ENCODE data around the gene PMM2.
"Not testable (repeated sequence)": the region's sequence is repeated elsewhere in the genome, so short reads cannot be mapped to it uniquely, and the experiment has no call there.

PMM2 gene

DNA sequence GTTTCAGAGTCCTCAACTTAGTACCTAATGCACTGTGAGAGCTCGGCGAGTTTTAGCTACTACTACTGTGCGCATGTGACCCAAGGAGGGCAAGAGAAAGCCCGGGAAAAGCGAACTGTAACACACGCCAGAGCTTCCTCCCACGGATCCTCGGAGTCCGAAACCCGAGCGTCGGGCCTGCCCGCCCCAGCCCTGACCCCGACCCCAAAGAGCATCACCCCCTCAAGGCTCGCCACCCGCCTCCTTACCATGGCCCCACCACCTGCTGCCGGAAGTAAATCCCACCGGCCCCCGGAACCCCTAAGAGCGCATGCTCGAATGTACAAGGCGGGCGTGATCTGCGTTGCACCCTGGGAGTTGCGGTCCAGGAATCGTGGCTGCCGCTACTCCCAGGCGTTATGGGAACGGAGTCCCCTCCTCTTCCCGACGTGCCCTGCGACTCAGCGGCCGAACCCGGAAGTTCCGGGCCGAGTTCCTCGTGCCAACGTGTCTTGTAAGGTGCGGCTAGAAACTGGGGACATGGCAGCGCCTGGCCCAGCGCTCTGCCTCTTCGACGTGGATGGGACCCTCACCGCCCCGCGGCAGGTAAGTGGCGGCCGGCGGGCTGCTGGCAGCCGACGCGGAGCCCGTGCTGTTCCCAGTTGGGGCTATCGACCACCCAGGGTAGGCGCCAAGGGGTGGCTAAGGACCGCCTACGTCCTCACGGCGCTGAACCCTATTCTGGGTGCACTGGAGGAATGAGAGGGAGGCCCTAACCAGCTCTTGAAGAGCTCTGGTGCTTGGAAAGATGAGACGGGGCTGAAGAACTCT lies at the start of gene PMM2, which contains the start of gene TMEM186:
TSS of gene PMM2 (plus strand) at position 476 of the 810 bp plus-strand sequence. CDS start at position 520, 44 bp downstream.
TSS of gene TMEM186 (minus strand) at position 276 of the 810 bp plus-strand sequence. CDS start at position 251, 25 bp downstream.
- DNase-seq (ENCODE audit: low read depth in 2 of 2) = peak; percentile 91 to 94

DNA sequence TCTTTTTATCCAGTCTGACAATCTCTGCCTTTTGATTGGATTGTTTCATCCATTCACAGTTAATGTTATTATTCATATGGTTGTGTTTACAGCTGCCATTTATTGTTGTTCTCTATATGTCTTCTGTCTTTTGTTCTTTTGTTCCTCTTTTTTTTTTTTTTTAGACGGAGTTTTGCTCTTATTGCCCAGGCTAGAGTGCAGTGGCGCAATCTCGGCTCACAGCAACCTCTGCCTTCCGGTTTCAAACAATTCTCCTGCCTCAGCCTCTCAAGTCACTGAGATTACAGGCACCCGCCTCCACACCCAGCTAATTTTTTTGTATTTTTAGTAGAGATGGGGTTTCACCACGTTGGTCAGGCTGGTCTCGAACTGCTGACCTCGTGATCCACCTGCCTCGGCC lies 48.7 kb upstream of the PMM2 start:
- DNase-seq (ENCODE audit: low read depth in 2 of 2) = not testable (repeated sequence)

DNA sequence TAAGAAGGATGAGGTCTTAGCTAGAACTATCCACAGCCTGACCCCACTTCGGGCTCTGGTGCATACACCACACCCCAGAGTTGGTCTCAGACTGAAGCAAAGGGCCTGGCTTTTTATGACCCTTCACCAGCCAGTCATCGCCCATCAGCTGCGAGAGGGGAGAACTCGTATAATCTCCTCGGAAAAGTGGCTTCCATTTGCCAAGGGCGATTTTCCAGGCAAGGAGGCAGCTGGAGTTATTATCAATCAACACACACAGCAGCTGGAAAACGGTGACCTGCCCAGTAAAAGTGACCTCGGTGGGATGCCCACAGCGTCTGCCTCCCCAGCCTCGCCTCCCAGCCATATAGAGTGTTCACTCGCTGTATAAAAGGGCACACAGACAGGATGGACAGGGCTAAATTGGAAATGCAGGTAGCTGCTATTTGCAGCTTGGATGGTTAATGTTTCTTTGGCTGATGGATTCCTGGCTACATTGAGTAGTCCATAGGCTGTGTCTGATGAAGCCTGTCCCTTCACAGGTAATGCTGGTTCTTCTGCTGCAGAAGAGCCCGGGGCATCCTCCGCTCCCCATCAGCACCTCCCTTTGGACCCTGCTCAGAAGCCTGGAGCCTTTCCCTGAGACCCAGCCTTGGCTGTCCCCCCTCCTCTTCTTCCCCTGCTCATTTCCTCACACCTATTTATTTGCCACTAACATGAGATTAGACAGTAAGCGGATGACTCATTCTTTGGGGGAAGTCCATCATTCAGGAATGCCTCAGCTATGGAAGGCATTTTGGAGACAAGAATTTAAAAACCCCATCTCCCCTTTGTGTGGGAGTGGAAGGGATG lies 45.9 kb upstream of the PMM2 start:
- DNase-seq (ENCODE audit: low read depth in 2 of 2) = no peak

DNA sequence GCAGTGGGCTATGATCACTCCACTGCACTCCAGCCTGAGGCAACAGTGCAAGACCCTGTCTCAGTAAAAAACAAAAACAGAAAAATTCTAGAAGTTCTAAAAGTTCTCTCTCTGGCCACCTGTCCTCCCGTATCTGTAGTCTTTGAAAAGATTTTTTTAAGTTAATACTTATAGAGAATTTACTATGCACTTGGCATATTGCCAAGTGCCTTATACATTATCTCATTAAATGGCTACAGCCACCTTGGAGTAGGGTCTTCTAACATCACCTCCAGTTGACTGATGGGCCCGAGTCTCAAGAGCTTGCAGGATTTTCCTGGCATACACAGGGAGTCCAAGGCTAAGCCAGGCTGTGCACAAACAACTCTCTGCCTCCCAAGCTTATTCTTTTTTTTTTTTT lies 44.9 kb upstream of the PMM2 start:
- DNase-seq (ENCODE audit: low read depth in 2 of 2) = no peak

DNA sequence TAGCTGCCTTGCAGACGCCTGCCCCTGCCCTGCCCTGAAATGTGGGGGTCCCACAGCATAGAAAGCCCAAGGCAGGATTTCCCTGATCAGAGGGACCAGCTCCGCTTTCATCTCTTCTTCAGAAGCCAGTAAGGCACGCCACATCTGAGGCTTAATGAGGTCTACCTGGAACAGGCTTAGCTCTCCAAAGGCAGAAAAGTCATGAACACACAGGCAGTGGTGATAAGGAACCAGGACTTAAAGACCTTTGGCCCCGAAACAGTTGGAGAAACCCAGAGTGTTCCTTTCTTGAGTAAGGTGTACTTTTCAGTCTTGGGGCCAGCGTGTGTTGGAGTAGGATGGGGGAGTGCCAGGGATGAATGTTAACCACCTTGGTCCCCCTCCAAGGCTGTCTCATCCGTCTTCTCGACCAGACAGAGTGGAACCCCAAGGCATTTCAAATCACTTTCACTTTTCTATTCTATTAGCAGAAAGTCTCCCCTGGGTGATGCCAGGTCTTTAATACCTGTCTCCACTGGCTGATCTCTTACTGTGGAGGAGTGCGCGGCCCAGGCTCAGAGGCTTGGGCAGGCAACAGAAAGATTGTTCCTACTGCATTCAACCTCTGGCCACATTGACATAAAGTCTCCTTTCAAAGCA lies 44.1 kb upstream of the PMM2 start:
- no peak for DNase-seq (ENCODE audit: low read depth in 2 of 2)

DNA sequence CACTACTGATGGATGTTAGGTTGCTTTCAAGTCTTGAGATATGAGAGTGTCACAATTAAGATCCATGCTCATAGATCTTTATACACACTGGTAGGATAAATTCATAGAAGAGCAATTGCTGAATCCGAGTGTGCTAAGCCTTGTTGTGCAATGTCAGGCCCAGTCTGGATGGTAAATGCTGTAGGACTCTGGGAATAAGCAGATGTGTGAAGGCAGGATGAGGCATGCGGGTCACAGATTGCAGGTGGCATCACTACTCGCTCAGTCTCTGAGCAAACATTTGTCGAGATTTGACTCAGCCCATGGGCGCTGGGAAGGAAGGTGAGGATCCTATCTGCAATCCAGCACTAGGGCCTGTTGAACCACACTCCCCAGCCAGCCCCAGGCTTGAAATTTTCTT lies 40.9 kb upstream of the PMM2 start:
- no peak for DNase-seq (ENCODE audit: low read depth in 2 of 2)

DNA sequence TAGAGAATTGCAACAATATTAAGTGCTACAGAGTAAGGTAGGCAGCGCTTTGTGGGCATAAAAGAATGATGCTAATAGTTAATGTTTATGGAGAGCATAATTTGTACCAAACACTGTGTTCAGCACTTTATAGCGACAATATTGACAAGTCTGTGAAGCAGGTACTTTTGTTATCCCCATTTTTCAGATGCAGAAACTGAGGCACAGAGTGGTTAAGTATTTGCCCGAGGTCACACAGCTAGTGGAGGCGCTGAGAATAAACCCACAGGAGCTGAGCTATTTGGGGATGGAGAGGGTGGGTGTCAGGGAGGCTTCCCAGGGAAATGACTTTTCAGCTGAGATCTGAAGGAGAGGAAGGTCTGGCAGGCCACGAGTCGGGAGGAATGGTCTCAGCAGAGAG lies 39.6 kb upstream of the PMM2 start:
- DNase-seq (ENCODE audit: low read depth in 2 of 2) = no peak

DNA sequence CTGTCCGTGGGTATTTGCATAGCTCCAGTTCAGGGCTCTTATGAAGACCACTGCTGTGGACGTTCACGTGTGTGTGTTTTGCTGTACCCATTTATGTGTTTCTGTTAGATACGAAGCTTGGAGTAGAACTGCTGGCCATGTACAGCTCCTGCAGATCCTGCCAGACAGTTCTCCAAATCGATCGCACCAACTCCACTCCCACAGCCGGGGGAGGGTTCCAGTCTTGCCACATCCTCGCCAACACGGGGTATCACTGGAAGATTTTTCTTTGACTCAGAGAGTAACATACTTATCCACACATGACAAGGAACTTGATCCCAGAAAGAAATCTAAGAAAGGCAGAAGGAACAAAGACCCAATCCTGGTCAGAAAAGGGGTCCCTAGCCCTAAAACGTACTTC lies 37.6 kb upstream of the PMM2 start:
- no peak for DNase-seq (ENCODE audit: low read depth in 2 of 2)

DNA sequence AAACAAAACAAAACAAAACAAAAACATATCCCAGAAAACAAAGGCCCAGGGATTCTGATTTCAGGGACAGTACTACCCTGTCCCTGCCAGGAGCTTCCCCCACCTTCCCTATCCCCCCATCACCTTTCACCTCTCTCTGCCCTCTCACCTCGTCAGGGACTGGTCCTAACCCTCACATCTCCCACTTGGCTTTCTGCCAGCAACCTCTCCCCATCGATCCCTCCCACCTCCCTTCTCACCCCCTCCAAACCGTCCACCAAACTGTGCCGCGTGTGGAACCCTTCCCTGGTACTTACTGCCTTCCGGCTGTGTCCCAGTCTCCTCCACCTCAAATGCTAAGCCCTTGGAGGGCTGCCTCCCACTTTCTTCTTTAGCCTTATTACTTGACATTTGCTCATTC lies 36.6 kb upstream of the PMM2 start:
- DNase-seq (ENCODE audit: low read depth in 2 of 2) = no peak

DNA sequence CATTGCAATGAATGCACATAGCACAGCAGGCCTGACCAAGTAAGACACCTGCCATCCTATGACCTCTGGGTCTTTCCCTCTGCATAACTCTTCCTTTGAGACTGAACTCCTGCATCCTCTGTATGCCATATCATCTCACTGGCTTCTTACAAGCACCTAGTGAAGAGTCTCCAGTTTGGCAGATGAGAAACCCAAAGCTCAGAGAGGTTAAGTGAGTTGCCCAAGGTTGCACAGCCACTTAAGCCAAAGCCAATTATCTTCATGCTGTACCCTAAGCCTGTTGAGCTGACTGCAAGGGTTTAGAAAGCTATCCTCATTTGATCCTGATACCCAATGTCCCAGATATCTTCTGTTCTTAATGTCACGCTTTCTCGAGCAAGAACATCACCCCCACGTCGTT lies 35.4 kb upstream of the PMM2 start:
- no peak for DNase-seq (ENCODE audit: low read depth in 2 of 2)

DNA sequence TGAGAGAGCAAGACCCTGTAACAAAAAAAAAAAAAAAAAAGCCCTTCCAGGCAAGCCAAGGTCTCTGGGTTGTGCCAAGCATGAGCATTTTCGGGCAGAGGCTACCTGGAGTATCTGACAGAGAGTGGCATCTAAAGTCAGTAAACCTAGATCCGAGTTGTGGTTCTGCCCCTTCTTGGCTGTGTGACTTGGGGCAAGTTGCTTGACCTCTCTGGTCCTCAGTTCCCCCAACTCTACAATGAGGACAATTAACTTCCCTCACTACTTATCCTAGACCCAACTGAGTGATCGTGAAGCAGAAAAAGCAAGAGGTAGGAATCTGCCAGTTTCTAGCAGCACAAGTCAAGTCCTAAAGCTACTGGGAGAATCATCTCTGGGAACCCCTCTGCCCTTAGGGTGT lies 34.6 kb upstream of the PMM2 start:
- DNase-seq (ENCODE audit: low read depth in 2 of 2) = no peak

DNA sequence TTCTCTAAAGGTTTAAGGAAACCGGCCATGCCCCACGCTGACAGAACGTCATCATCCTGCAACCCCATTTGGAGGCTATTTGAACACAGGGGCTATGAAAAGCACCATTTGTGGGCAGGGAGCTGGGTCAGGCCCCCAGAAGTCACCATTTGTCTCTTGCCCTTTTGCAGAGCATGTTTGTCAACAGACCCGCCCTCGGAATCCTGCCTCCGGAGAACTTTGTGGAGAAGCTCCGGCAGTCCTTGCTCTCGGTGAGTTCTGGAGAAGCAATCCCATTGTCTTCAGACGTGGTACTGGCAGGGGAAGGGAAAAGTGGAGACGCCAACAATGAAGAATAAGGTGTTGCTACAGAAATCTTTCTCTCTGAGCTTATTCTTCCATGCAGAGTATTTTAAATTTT lies 33.7 kb upstream of the PMM2 start:
- no peak for DNase-seq (ENCODE audit: low read depth in 2 of 2)

DNA sequence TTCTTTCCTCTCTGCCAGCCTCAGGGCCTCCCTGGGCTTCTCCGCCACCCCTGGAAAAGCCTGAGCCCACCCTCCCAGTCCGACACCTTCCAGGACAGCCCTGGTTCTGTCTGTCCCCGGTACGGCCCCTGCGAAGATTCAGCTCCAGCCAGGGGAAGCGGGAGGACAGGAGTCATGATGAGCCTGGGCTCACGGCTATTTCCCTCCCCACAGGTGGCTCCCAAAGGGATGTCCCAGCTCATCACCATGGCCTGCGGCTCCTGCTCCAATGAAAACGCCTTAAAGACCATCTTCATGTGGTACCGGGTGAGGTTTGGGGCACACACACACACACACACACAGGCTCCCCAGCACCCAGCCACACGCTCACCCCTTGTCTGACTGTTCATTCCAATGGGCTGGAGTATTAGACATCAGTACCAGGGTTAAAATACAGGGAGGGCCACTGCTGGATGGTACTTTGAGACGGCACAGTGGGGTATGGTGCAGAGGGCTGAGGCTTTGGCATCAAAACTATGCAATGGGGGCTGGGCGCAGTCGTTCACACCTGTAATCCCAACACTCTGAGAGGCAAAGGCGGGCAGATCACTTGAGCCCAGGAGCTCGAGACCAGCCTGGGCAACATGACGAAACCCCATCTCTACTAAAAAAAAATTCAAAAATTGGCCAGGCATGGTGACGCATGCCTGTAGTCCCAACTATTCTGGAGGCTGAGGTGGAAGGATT lies 33.0 kb upstream of the PMM2 start:
- no peak for DNase-seq (ENCODE audit: low read depth in 2 of 2)

DNA sequence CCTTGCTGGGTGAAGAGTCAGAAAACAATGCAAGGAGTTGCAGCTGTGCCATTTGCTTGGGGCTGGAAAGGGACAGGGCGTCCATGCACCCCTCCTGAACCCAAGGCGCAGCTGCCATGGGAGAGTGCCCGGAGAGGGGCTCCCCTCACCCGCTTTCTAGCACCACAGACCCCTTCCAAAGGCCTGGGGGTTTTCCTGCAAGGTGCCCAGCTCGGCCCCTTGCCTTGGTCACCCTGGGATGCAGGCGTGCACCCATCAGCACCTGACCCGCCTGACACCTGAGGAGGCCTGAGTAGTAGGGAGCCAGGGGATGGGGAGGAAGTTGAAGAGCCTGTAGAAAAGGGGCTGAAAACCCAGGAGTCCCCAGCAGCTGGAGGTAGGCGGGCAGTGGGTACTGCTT lies 30.5 kb upstream of the PMM2 start:
- DNase-seq (ENCODE audit: low read depth in 2 of 2) = no peak

DNA sequence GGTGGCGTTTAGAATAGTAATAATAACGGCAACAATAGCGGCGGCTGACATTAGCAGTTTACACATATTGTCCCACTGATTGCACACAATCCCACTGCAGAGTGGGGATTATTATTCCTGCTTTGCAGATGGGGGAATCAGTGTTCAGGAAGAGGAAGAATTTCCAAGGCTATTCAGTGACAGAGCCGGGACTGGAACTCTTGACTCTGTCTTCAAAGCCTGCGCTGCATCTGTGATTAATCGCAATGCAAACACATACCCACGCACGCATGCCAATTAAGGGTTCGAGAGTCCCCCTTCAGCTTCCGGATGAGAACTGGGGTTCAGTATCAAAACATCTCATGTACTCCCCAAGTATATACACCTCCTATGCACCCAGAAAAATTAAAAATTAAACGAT lies 29.4 kb upstream of the PMM2 start:
- DNase-seq (ENCODE audit: low read depth in 2 of 2) = no peak

DNA sequence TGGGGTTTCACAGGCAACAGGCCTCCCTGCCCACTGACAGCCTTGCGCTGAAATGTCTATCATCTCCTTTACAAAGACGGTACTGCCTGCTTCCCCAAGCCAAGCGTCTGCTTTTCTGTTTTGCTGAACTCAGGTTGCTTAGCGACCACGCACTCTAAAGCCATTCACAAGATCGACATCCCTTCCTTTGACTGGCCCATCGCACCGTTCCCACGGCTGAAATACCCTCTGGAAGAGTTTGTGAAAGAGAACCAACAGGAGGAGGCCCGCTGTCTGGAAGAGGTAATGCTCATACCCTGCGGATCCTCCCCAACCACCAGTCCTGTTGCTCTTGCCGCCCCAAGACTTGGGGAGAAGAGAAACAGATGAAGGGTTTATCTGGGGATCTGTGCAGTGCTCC lies 28.9 kb upstream of the PMM2 start:
- DNase-seq (ENCODE audit: low read depth in 2 of 2) = no peak

DNA sequence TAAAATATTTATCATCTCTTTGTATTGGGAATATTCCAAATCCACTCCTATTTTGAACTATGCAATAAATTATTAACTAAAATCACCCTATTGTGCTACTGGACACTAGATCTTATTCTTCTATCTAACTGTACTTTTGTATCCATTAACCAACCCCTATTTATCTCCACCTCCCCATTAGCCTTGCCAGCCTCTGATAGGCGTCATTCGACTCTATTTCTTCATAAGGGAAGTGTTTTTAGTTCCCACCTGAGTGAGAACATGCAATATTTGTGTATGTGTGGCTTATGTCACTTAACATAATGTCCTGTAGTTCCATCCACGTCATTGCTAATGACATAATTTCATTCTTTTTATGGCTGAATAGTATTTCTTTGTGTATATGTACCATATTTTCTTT lies 24.1 kb upstream of the PMM2 start:
- no peak for DNase-seq (ENCODE audit: low read depth in 2 of 2)

DNA sequence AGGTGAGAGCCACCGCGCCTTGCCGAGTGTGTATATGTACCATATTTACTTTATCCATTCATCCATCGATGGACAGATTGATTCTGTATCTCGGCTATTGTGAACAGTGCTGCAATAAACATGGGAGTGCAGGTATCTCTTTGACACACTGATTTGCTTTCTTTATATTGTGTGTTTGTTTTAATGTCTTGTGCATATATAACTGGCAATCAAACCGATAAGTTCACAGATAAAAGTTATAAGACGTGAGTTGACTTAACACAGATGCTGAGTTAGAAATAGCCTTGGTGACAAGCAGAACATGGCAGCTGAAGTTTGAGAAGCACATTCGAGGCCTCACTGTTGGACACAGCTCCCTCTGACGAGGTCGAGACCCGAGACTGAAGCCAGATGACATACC lies 23.4 kb upstream of the PMM2 start:
- DNase-seq (ENCODE audit: low read depth in 2 of 2) = no peak

DNA sequence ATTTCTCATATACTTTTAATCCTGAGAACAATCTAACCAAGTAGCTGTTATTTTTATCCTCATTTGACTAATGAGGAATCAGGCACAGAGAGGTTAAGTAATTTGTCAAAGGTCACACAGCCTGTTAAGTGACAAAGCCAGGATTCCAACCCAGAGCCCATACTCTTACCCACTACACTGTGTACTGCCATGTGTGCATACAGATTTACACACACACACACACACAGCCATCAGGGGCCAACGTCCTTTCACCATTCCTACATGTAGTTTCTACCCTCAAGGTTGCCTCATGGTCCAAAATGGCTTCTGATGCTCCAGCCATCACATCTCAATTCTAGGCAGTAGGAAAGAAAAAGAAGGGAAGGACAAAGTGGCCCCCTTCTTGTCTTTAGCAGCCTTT lies 22.3 kb upstream of the PMM2 start:
- no peak for DNase-seq (ENCODE audit: low read depth in 2 of 2)

DNA sequence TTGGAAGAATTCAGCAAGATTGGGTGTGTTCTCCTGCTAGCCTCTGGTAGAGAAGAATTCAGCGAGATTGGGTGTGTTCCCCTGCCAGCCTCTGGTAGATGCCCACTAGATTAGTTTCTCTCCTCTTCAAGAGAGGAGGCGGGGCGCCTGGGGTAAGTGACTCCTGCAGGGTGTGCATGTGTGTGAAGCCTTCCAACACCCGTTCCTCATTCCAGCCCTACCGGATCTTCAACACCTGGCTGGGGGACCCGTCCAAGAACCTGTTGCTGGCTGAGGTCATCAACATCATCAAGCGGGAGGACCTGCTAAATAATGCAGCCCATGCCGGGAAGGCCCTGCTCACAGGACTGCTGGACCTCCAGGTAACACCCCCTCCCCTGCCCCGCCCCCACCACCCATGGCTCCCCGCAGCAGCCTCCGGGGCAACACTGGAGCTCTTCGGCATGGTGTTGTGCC lies 21.5 kb upstream of the PMM2 start:
- no peak for DNase-seq (ENCODE audit: low read depth in 2 of 2)

DNA sequence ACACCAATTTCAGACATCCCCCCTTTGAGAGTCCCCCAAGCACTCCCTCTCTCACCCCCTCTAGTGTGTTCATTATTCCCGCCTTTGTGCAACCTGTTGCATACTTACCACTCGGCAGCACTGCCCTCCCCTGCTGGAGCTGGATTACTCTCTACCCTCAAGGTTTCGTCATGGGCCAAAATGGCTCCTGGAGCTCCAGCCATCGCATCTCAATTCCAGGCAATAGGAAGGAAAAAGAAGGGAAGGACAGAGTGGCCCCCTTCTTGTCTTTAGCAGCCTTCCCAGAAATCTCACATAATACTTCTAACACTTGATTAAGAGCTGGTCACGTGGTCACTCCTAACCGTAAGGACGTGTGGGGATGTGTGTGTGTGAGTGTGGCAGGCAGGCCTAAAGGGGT lies 20.4 kb upstream of the PMM2 start:
- DNase-seq (ENCODE audit: low read depth in 2 of 2) = no peak

DNA sequence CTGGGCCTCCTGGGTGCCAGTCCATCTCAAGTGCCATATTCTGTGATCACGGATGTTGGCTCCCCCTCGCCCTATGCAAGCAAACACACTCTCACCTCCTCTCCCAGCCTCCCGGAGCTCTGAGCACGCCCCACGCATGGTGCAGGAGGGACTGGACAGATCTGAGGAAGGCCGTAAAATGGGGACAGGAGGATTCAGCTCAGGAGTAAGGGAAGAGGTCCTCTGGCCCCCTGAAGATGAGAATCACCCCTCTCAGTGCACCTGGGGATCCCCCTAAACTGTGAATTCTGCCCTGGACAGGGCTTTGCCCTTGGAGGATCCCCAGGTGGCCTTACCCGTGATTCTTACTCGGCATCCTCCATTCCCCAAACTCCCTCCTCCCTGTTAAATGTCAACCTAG lies 15.8 kb upstream of the PMM2 start:
- DNase-seq (ENCODE audit: low read depth in 2 of 2) = no peak
